ENCODE measurements around the gene PRR23E.

GRCh38 chr3:127196002-127196401 lies 3.1 kb downstream of the PRR23E start:
- TF ChIP-seq CTCF (IDR thresholded peaks at IDR 0.05; ENCODE audit: insufficient read depth, low read depth, low read length) (no peak), EZH2 (IDR thresholded peaks at IDR 0.05; ENCODE audit: insufficient read depth, low read length) (no peak)

Data from astrocyte (in vitro differentiated cells and primary cell).